ENCODE data around the gene BDNF. TPM values are rescaled to one million over a fixed set of nuclear protein-coding genes. Genes with fewer than 3 reads are reported as not detected.

Gene BDNF
- total RNA-seq, 1 experiment from 2014 or later, result 8.5 TPM

- DNase-seq, result no peak
- no TSS peak for BruUV-seq (replicated peaks)
- CTCF ChIA-PET, result no interaction called here
- Mint-ChIP-seq H3K4me3 (ENCODE audit: unreplicated experiment) (no peak overlapping the region), H3K36me3 (ENCODE audit: insufficient read depth, unreplicated experiment) (no peaks in the 10 kb centered on the region), H3K4me1 (ENCODE audit: low read depth, unreplicated experiment) (no peaks in the 10 kb centered on the region), H3K27me3 (ENCODE audit: insufficient read depth, unreplicated experiment) (no peaks in the 10 kb centered on the region), H3K9me3 (ENCODE audit: unreplicated experiment) (no peaks in the 10 kb centered on the region), H3K27ac (ENCODE audit: unreplicated experiment) (no peak overlapping the region)
- POLR2A ChIA-PET, result no interaction called here
- no peak for TF ChIP-seq CTCF (IDR thresholded peaks at IDR 0.05; ENCODE audit: insufficient read depth in 1 of 2, low read depth in 1 of 2, low read length in 1 of 2, severe bottlenecking in 1 of 2, unreplicated experiment in 1 of 2)
- intact Hi-C loops (cut with micrococcal nuclease; ENCODE audit: unreplicated experiment), result no loop called here
- Histone ChIP-seq H3K27me3 (replicated peaks; ENCODE audit: control insufficient read depth, insufficient read depth, low read length) (no peaks in the 10 kb centered on the region), H3K36me3 (ENCODE audit: control insufficient read depth, insufficient read depth, low read length) (no peaks in the 10 kb centered on the region), H3K4me3 (ENCODE audit: low read depth, low read length) (no peak overlapping the region), H3K9me3 (no peaks in the 10 kb centered on the region), H3K4me1 (no peaks in the 10 kb centered on the region)
These were observed 7.4 kb upstream of the BDNF start for GRCh38 chr11:27707676-27708075.

- no peaks in the 10 kb centered on the region for H3K27me3 ChIP-seq (replicated peaks; ENCODE audit: control insufficient read depth, insufficient read depth, low read length)
- no peaks in the 10 kb centered on the region for H3K36me3 Mint-ChIP-seq (ENCODE audit: insufficient read depth, unreplicated experiment)
- H3K9me3 ChIP-seq, result no peaks in the 10 kb centered on the region
- no peaks in the 10 kb centered on the region for H3K4me1 ChIP-seq
- H3K27ac Mint-ChIP-seq (ENCODE audit: unreplicated experiment), result no peak overlapping the region
- no peak overlapping the region for H3K4me3 Mint-ChIP-seq (ENCODE audit: unreplicated experiment)
- H3K9me3 Mint-ChIP-seq (ENCODE audit: unreplicated experiment), result no peaks in the 10 kb centered on the region
- no TSS peak for BruUV-seq (replicated peaks)
- H3K4me3 ChIP-seq (ENCODE audit: low read depth, low read length), result no peak overlapping the region
- intact Hi-C loops (cut with micrococcal nuclease; ENCODE audit: unreplicated experiment), result no loop called here
- ChIA-PET CTCF (interaction anchor here (0.5 to 1.0 kb wide), 3 partner anchors 11 to 13 kb away, joined by 3 read pairs; no protein-coding TSS in a partner anchor), POLR2A (no interaction called here)
- DNase-seq, result peak; percentile 39 to 51
- no peaks in the 10 kb centered on the region for H3K27me3 Mint-ChIP-seq (ENCODE audit: insufficient read depth, unreplicated experiment)
- no peaks in the 10 kb centered on the region for H3K4me1 Mint-ChIP-seq (ENCODE audit: low read depth, unreplicated experiment)
- no peaks in the 10 kb centered on the region for H3K36me3 ChIP-seq (ENCODE audit: control insufficient read depth, insufficient read depth, low read length)
- peak; percentile 71 to 84 for TF ChIP-seq CTCF (IDR thresholded peaks at IDR 0.05; ENCODE audit: insufficient read depth in 1 of 2, low read depth in 1 of 2, low read length in 1 of 2, severe bottlenecking in 1 of 2, unreplicated experiment in 1 of 2)
These were observed 5.9 kb upstream of the BDNF start for GRCh38 chr11:27705873-27706820.

DNA sequence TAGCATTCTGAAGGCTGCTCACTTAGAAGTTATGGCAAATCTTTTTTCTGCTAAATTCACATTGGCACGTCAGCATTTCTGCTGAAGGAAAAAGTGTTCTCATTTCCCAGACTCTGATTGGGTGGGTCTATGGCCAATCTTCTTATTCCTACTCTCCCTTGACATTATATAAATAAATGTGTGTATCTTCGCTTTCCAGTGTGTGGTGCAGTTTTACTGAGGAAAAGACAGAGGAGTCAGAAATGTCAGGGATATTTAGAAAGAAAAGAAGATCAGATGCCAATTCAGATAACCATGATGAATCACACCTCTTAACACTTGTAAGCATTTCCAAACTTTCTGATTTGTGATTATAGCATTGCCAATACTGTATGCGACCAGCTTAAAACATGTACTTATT, 3.2 kb upstream of the BDNF start:
- Histone ChIP-seq H3K9me3 (no peaks in the 10 kb centered on the region), H3K27me3 (replicated peaks; ENCODE audit: control insufficient read depth, insufficient read depth, low read length) (no peaks in the 10 kb centered on the region), H3K4me1 (0 out of 2 replicates have a peak, but pooled peaks cover 2% of the 10 kb centered on the region), H3K36me3 (ENCODE audit: control insufficient read depth, insufficient read depth, low read length) (no peaks in the 10 kb centered on the region), H3K4me3 (ENCODE audit: low read depth, low read length) (no peak overlapping the region)
- H3K9me3 Mint-ChIP-seq (ENCODE audit: unreplicated experiment), result no peaks in the 10 kb centered on the region
- no peaks in the 10 kb centered on the region for H3K4me1 Mint-ChIP-seq (ENCODE audit: low read depth, unreplicated experiment)
- no peak overlapping the region for H3K27ac Mint-ChIP-seq (ENCODE audit: unreplicated experiment)
- DNase-seq, result no peak
- TF ChIP-seq CTCF (IDR thresholded peaks at IDR 0.05; ENCODE audit: insufficient read depth in 1 of 2, low read depth in 1 of 2, low read length in 1 of 2, severe bottlenecking in 1 of 2, unreplicated experiment in 1 of 2), result no peak
- no peaks in the 10 kb centered on the region for H3K36me3 Mint-ChIP-seq (ENCODE audit: insufficient read depth, unreplicated experiment)
- no TSS peak for BruUV-seq (replicated peaks)
- POLR2A ChIA-PET, result no interaction called here
- no peaks in the 10 kb centered on the region for H3K27me3 Mint-ChIP-seq (ENCODE audit: insufficient read depth, unreplicated experiment)
- CTCF ChIA-PET, result no interaction called here
- no peak overlapping the region for H3K4me3 Mint-ChIP-seq (ENCODE audit: unreplicated experiment)
- intact Hi-C loops (cut with micrococcal nuclease; ENCODE audit: unreplicated experiment), result loop anchor here (5.0 kb wide), 1 partner anchor 314 kb away; no protein-coding TSS in a partner anchor
